ENCODE data around the gene ATG7.

- TF ChIP-seq CTCF (IDR thresholded peaks at IDR 0.05; ENCODE audit: insufficient read depth, low read length, poor library complexity, severe bottlenecking) (no peak), EZH2phosphoT487 (conservative IDR thresholded peaks at IDR 0.05; ENCODE audit: low read length) (no peak)
Measured at GRCh38 chr3:11238060-11238459, 34.1 kb upstream of the ATG7 start.

Measured in SU-DHL-6 (cell line).